Fibroblast of skin of left quadriceps (primary cell): ENCODE data around the gene CYGB.
"Not testable (repeated sequence)": the region's sequence is repeated elsewhere in the genome, so short reads cannot be mapped to it uniquely, and the experiment has no call there.

Experiments used
- DNase-seq, 2 experiments: peaks; one replicate each; pipeline ENCODE4 v3.0.0-alpha.2; 2013; ENCODE audit warnings: low read depth in 2 of 2

CYGB gene

GRCh38 chr17:76538281-76538931, 897 bp upstream of the CYGB start:
- no peak for DNase-seq

GRCh38 chr17:76537288-76537577, 276 bp downstream of the CYGB start:
- no peak for DNase-seq

GRCh38 chr17:76536511-76537287, 810 bp downstream of the CYGB start:
- no peak for DNase-seq

- no peak for DNase-seq
Observed at GRCh38 chr17:76535788-76536510, 1.6 kb downstream of the CYGB start.

GRCh38 chr17:76534831-76535732, 2.4 kb downstream of the CYGB start:
- no peak for DNase-seq

- DNase-seq, result not testable (repeated sequence)
Observed at GRCh38 chr17:76533640-76534359, 3.7 kb downstream of the CYGB start.

- no peak for DNase-seq
Observed at GRCh38 chr17:76532072-76532651, 5.3 kb downstream of the CYGB start.

- DNase-seq, result no peak
Observed at GRCh38 chr17:76531486-76532038, 5.9 kb downstream of the CYGB start.

- no peak for DNase-seq
Observed at GRCh38 chr17:76530811-76531485, 6.6 kb downstream of the CYGB start.

GRCh38 chr17:76530095-76530723, 7.3 kb downstream of the CYGB start:
- DNase-seq, result no peak

GRCh38 chr17:76529224-76530094, 8.1 kb downstream of the CYGB start:
- DNase-seq, result peak in 1 of 2 experiments; percentile 50

GRCh38 chr17:76528528-76529223, 8.8 kb downstream of the CYGB start:
- no peak for DNase-seq

- DNase-seq, result no peak
Observed at GRCh38 chr17:76528156-76528527, 9.4 kb downstream of the CYGB start.

GRCh38 chr17:76527430-76528111, 9.9 kb downstream of the CYGB start:
- DNase-seq, result peak in 1 of 2 experiments; percentile 27

- not testable (repeated sequence) for DNase-seq
Observed at GRCh38 chr17:76527016-76527415, 10.5 kb downstream of the CYGB start.

GRCh38 chr17:76525513-76525833, 12.0 kb downstream of the CYGB start:
- DNase-seq, result not testable (repeated sequence)
